Activated naive CD4-positive, alpha-beta T cell treated with anti-CD3 and anti-CD28 coated beads, Interleukin-2, amount 50 U/mL, for 16 hours (primary cell): ENCODE data around the gene KMO.

Source experiments
- DNase-seq: peaks from one replicate; pipeline ENCODE4 v3.0.0-alpha.2; 2020

KMO gene

GRCh38 chr1:241598249-241598648, 66.1 kb downstream of the KMO start:
- no peak for DNase-seq

DNA sequence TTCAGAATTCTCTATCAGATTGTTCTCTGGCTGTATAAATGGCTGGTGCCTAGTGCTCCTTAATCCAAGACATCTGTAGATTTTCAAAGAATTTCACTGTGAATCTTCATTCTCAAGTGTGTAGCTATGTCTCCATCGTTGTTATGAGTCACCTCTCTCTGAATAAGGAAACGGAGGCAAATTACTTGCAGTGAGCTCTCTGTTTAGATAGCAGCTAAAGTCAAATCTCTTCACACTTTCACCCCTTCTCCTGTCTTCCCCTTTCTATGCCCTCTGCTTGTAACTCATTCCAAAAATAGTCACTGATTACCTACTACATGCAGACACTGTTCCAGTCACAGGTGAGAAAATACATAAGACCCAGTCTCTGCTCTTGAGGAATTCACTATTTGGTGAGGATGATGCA, 68.3 kb downstream of the KMO start:
- no peak for DNase-seq

- no peak for DNase-seq
These were observed 71.6 kb downstream of the KMO start for GRCh38 chr1:241603731-241604245.

GRCh38 chr1:241605146-241605805, 73.1 kb downstream of the KMO start:
- no peak for DNase-seq

DNA sequence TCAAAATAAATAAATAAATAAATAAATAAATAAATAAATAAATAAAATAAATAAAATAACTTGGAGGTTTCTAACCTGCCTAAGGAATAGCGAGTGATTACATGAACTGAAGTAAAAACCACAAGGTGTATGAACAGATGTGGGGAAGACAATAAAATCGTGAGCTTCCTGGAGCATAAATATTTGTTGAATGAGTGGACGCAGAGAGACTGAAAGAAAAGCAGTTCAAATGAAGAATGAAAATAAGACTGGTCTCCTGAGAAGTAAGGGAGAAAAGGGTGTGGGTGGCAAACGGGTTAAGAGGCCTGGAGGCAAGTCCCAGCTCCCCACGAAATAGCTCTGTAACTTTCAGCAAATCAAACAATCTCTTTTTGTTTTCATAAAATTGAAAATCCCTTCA, 74.4 kb downstream of the KMO start:
- DNase-seq, result no peak

GRCh38 chr1:241607497-241607896, 75.3 kb downstream of the KMO start:
- DNase-seq, result no peak

GRCh38 chr1:241608379-241609033, 76.3 kb downstream of the KMO start:
- DNase-seq, result no peak

DNA sequence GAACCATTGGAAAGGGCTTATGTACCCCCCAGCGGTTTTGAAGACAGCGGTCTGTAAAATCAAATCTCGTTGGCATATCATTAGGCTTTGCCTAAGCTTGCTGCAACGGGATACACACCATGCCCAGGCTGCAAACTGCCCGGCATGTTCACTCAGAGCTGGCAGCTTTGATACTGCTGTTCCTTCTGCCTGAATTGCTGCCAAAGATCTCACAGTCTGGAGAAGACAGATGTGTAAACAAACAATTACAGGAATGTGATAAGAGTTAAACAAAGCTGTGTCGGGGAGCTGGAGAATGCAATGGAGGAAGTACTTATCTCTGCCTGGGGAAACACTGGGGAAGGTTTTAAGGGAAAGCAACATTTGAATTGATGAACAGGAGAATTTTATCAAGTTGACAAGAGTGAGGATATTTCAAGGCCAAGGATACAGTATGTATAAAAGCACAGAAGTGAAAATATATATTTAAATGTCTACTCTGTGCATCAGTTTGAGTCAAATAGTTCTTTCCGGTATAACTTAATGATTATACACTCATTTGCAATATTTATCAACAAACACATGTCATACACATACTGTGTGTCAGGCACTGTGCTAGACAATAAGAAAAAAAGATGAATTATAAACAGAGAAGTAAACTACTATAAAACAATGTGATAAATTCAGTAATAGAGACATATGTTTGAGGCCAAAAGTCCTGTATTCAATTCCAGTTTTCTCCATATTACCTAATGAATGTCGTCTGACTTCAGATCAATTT, 78.1 kb downstream of the KMO start:
- no peak for DNase-seq

DNA sequence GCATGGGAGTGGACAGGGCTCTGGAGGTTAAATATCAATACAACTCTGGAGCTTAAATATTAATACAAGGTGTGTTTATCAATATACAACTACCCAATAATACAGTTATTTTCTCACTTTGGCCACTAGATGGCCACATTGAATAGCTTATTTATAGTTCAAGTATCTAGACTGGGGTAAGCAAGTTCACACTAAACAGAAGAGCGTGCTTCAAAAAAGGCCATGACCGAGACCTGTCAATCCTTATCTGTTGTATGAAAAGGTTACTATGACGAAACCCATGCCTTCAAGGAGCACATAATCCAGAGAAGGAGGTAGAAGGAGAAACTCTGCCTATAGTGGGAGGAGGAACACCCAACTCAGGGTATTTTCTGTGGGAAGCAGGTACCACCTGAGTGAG, 78.9 kb downstream of the KMO start:
- no peak for DNase-seq

- DNase-seq, result no peak
These were observed 79.6 kb downstream of the KMO start for GRCh38 chr1:241611736-241612135.

DNA sequence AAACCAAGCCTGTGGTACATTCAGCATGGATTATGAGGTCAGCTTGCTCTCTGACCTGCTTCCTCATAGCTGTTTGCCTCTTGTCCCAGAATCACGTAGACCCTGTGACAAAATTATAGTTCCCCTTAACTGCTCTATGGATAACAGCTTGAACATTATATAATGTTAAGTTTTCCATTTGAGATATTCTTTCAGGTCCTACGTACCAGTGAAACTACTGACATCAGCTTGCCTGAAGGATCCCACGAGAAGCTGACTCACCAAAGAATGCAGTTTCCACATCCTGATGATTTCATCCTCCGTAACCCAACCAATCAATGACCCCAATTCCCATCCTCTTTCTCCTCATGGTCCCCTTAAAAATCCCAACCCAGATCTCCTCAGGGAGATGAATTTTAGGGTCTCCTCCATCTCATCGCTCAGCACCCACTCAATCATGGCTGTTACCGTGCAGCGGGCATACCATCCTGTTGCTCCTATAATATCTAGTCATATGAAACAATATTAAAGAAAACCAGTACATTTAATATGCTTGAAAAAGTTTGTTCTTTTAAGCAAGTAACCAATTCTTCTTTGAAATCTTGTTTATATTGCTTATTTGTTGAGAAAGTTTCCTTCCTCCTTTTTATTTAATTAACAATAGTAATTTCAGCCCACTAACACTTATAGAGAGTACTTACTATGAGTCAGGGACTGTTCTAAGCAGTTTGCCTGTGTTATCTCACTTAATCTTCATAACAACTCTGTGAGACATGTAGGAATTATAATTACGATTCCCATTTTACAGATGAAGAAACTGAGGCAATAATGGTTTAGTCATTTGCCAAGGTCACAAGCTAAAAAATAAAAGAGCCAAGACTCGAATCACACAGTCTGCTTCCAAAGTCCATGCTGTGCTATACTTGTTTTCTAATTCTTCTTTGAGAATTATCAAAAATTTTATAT, 80.6 kb downstream of the KMO start:
- DNase-seq, result no peak

GRCh38 chr1:241614144-241614543, 82.0 kb downstream of the KMO start:
- no peak for DNase-seq

GRCh38 chr1:241614572-241614971, 82.4 kb downstream of the KMO start:
- DNase-seq, result no peak

DNA sequence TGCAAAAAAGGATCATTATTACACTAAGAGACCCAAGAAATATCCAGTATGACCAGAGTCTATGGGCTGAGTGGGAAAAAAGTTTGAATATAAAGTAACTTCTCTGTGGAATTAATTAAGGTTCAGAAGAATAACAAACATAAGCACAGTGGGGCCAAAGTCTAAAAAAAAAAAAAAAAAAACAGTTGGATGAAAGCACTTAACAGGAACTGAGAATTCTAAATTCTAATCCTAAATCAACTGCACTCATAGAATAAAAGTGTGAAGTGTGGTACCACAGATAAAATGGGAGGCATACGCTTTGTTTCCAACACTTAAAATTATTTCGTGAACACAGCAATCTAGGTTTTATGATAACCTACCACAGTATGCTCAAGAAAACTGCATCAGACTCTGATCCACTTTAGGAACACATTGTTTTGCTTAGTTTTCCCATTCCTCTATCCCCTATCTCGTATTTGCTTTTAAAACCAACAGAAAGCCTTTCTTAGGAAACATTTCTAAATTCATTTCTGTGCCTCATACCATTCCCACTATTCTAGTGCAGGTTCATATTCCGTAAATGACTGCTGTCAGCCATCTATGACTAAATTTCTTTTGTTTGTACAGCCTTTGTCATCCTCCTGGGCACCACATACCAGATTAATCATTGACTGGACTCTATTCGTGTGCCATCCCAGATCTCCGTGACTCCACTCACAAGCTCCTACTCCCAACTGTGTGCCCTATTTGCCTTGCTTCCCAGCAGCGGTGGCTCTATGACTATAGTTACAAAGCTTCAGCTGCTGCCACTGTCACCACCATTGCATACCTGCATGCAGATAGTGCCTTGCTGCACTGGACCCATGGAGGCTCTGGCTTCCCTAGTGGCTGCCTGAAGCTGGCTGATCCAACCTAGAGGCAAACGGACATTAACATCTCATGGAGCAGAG, 83.1 kb downstream of the KMO start:
- no peak for DNase-seq

GRCh38 chr1:241617426-241617825, 85.2 kb downstream of the KMO start:
- DNase-seq, result no peak

GRCh38 chr1:241622669-241623068, 90.5 kb downstream of the KMO start:
- DNase-seq, result no peak

- no peak for DNase-seq
These were observed 92.8 kb downstream of the KMO start for GRCh38 chr1:241624935-241625334.

- DNase-seq, result peak; percentile 26
These were observed 95.5 kb downstream of the KMO start for GRCh38 chr1:241627453-241628259.

DNA sequence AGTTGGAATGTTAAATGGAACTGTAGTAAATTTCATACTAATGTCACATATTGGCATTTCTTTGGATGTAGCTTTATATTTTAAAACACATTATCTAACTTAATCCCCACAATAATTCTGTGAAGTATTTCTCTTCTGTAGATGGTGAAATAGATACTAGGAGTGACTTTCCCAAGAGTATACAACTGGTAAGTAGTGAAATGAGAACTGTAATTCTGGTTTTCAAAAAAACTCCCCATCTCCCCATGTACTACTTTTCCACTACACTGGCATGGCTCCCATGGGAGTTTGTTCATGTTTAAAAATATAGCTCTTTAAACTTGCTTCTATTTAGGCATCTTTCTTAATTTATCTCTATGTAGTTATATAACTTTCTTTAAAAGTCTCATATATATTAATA, 97.8 kb downstream of the KMO start:
- no peak for DNase-seq

GRCh38 chr1:241630476-241630875, 98.3 kb downstream of the KMO start:
- DNase-seq, result no peak

GRCh38 chr1:241630899-241631298, 98.7 kb downstream of the KMO start:
- DNase-seq, result no peak
